Measurements from ENCODE around the gene TANGO6.

TANGO6 gene

DNA sequence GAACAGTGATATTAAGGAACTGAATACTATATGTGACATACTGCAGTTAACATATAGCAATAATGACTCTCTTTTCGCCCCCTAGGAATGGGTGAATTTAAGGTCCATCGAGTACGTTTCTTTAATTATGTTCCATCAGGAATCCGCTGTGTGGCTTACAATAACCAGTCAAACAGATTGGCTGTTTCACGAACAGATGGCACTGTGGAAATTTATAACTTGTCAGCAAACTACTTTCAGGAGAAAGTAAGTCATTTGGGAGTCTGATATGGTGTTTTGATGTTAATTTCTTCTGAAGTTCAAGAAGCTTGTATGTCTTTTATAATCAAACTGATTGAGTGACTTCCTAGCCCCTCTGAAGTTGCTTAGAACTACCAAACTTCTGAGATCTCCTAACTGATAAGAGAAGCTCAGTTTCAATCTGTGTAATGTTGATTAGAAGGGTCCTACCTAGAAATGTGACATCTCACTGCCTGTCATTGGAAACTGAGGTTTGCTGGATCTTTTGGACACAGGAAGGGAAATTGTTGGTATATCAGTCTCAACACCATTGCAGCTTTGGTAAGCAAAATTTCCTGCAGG lies 290.1 kb downstream of the TANGO6 start:
- no peak for DNase-seq
- in situ Hi-C loops (cut with HindIII; ENCODE audit: low pct_ligation_motif_present, low pct_unique_long_range_greater_than_20kb, low sequenced_read_pairs), result no loop called here

All from ACHN (cell line).